SK-N-MC (cell line): ENCODE results near the gene IRF4.

ENCODE experiments used
- DNase-seq: peaks from one replicate; pipeline ENCODE4 v3.0.0-alpha.2; 2011; ENCODE audit warnings: low read depth, low spot score
- H3K27ac ChIP-seq: fragments of 200-600 bp; sonication (generic); 2 replicates; pipeline ENCODE4 v1.5.1; 2016; ENCODE audit warnings: mixed run types
- H3K36me3 ChIP-seq: fragments of 200-600 bp; sonication (generic); 2 replicates; pipeline ENCODE4 v1.6.1; 2017; ENCODE audit warnings: antibody characterized with exemption, low read length, mixed read lengths; ENCODE audit not compliant: insufficient read depth
- H3K4me3 ChIP-seq: fragments of 200-600 bp; sonication (generic); 2 replicates; pipeline ENCODE4 v1.5.1; 2016
- H3K9ac ChIP-seq: fragments of 200-600 bp; sonication (generic); 2 replicates; pipeline ENCODE4 v1.8.0; 2017; ENCODE audit warnings: mixed run types, mixed read lengths; ENCODE audit not compliant: insufficient read length
- H3K9me3 ChIP-seq: fragments of 200-600 bp; sonication (generic); 2 replicates; pipeline ENCODE4 v1.6.1; 2017; ENCODE audit warnings: low read depth, mild to moderate bottlenecking, antibody characterized with exemption, low read length, moderate library complexity, mixed read lengths
- EZH2 ChIP-seq: fragments of 200-600 bp; sonication (generic); IDR thresholded peaks from one replicate; pipeline ENCODE4 v1.6.1; 2017; ENCODE audit warnings: antibody characterized with exemption
- FOXP2 ChIP-seq: optimal IDR thresholded peaks from 2 replicates; pipeline ENCODE3; 2011; ENCODE audit warnings: mild to moderate bottlenecking, moderate library complexity; ENCODE audit not compliant: insufficient read depth; ENCODE audit errors: extremely low read length, control extremely low read depth
- POLR2AphosphoS5 ChIP-seq: IDR thresholded peaks from 2 replicates; pipeline ENCODE4 v1.6.1; 2012; ENCODE audit warnings: mild to moderate bottlenecking, low read depth, low read length, borderline replicate concordance

IRF4 gene

DNA sequence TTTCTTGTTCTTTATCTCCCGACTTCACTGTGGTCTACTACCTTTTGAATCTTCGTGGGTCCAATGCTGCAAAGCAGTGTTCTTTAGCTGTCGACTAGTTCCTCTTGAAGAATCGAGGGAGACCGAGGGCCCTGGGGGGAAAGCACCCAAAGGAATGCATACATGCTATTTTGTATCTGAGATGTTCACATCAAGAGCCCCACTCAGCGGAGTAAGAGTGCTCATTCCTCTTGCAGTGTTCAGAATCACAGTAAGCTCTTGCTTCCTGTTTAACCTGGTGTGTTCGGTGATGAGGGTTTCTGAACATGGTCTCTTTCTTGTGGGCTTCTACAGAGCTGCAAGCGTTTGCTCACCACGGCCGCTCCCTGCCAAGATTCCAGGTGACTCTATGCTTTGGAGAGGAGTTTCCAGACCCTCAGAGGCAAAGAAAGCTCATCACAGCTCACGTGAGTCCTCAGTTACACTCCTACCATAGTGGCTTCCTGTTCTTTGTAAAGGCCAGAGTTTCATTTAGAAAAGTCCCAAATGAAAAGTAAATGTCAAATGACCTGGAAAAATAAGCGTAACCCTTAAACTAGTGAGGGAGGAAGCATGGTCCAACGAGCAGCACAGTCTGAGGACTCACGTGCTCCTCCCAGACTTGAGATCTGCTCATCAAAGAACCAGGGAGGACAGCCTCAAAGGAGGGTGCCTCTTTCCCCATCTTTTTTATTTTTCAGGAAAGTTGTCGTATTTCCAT is 13.3 kb downstream of the IRF4 start:
- Histone ChIP-seq H3K9ac (no peak overlapping the region), H3K27ac (no peak overlapping the region), H3K9me3 (no peaks in the 10 kb centered on the region), H3K36me3 (no peaks in the 10 kb centered on the region), H3K4me3 (no peak overlapping the region)
- no peak for DNase-seq
- TF ChIP-seq EZH2 (no peak), POLR2AphosphoS5 (no peak)

DNA sequence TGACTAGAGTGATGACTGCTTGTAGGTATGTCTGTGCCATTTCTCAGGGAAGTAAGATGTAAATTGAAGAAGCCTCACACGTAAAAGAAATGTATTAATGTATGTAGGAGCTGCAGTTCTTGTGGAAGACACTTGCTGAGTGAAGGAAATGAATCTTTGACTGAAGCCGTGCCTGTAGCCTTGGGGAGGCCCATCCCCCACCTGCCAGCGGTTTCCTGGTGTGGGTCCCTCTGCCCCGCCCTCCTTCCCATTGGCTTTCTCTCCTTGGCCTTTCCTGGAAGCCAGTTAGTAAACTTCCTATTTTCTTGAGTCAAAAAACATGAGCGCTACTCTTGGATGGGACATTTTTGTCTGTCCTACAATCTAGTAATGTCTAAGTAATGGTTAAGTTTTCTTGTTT is 16.6 kb downstream of the IRF4 start:
- Histone ChIP-seq H3K36me3 (no peaks in the 10 kb centered on the region), H3K4me3 (no peak overlapping the region)

DNA sequence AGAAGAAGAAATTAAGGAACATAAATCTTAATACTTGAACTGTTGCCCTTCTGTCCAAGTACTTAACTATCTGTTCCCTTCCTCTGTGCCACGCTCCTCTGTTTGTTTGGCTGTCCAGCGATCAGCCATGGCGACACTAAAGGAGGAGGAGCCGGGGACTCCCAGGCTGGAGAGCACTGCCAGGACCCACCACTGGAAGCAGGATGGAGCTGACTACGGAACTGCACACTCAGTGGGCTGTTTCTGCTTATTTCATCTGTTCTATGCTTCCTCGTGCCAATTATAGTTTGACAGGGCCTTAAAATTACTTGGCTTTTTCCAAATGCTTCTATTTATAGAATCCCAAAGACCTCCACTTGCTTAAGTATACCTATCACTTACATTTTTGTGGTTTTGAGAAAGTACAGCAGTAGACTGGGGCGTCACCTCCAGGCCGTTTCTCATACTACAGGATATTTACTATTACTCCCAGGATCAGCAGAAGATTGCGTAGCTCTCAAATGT is 17.1 kb downstream of the IRF4 start:
- Histone ChIP-seq H3K4me3 (no peak overlapping the region), H3K36me3 (no peaks in the 10 kb centered on the region), H3K27ac (no peak overlapping the region), H3K9ac (no peak overlapping the region), H3K9me3 (no peaks in the 10 kb centered on the region)
- TF ChIP-seq FOXP2 (no peak), POLR2AphosphoS5 (no peak), EZH2 (no peak)
- no peak for DNase-seq

More for the DNA sequence above, 16.6 kb downstream of the IRF4 start:
- H3K9ac ChIP-seq: no peak overlapping the region
- H3K9me3 ChIP-seq: no peaks in the 10 kb centered on the region
- TF ChIP-seq POLR2AphosphoS5 (no peak), FOXP2 (no peak), EZH2 (no peak)
- no peak for DNase-seq
- no peak overlapping the region for H3K27ac ChIP-seq

DNA sequence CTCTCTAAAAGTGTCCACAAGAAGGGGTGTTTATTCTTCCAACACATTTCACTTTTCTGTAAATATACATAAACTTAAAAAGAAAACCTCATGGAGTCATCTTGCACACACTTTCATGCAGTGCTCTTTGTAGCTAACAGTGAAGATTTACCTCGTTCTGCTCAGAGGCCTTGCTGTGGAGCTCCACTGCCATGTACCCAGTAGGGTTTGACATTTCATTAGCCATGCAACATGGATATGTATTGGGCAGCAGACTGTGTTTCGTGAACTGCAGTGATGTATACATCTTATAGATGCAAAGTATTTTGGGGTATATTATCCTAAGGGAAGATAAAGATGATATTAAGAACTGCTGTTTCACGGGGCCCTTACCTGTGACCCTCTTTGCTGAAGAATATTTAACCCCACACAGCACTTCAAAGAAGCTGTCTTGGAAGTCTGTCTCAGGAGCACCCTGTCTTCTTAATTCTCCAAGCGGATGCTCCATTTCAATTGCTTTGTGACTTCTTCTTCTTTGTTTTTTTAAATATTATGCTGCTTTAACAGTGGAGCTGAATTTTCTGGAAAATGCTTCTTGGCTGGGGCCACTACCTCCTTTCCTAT is 17.9 kb downstream of the IRF4 start:
- no peaks in the 10 kb centered on the region for H3K36me3 ChIP-seq
- no peak overlapping the region for H3K4me3 ChIP-seq
- H3K27ac ChIP-seq: no peak overlapping the region
- no peak for DNase-seq
- H3K9ac ChIP-seq: no peak overlapping the region
- TF ChIP-seq POLR2AphosphoS5 (no peak), FOXP2 (no peak), EZH2 (no peak)
- no peaks in the 10 kb centered on the region for H3K9me3 ChIP-seq

DNA sequence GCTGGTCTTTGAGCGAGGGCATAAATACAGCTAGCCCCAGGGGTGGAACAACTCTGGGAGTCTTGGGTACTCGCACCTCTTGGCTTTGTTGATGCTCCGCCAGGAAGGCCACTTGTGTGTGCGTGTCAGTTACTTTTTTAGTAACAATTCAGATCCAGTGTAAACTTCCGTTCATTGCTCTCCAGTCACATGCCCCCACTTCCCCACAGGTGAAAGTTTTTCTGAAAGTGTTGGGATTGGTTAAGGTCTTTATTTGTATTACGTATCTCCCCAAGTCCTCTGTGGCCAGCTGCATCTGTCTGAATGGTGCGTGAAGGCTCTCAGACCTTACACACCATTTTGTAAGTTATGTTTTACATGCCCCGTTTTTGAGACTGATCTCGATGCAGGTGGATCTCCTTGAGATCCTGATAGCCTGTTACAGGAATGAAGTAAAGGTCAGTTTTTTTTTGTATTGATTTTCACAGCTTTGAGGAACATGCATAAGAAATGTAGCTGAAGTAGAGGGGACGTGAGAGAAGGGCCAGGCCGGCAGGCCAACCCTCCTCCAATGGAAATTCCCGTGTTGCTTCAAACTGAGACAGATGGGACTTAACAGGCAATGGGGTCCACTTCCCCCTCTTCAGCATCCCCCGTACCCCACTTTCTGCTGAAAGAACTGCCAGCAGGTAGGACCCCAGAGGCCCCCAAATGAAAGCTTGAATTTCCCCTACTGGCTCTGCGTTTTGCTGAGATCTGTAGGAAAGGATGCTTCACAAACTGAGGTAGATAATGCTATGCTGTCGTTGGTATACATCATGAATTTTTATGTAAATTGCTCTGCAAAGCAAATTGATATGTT is 19.2 kb downstream of the IRF4 start:
- Histone ChIP-seq H3K27ac (no peak overlapping the region), H3K36me3 (no peaks in the 10 kb centered on the region), H3K9me3 (no peaks in the 10 kb centered on the region), H3K4me3 (no peak overlapping the region), H3K9ac (no peak overlapping the region)
- TF ChIP-seq FOXP2: no peak
- TF ChIP-seq EZH2: no peak
- no peak for TF ChIP-seq POLR2AphosphoS5
- DNase-seq: no peak

DNA sequence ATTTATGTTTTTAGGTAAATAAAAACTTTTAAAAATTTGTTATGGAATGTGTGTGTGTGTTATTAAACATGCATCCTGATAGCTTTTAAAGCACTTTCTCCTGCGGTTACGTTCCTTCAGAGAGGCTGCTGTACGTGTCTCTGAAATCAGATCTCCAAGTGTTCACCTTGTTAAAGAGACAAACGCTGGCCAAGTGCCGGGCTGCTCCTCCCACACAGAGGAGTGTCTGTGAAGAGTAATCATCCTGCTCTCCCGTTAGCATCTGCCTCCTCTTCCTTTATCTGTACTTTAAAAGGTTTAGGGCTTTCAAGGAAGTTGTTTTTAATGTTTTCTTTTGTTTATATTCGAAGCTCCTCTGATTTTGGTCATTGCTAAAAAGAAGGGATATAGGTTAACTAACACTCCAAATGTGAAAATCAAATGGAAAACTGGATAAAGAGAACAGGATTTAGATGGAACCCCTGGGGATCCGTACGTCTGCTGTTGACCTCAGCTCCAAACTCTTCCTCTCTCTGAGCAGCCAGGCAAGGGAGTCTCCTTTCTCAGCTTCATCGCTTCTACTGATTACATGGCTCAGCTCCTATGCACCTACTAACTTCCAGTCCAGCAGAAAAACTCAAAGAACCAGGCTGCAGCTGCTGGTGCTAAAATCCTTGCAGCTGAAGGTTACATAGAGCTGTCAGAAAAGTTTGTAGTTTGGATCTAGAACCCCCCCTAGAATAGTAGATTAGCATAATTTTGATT is 20.0 kb downstream of the IRF4 start:
- Histone ChIP-seq H3K36me3 (no peaks in the 10 kb centered on the region), H3K9ac (no peak overlapping the region), H3K27ac (no peak overlapping the region), H3K4me3 (no peak overlapping the region), H3K9me3 (no peaks in the 10 kb centered on the region)
- DNase-seq: no peak
- TF ChIP-seq EZH2 (no peak), POLR2AphosphoS5 (no peak), FOXP2 (no peak)

DNA sequence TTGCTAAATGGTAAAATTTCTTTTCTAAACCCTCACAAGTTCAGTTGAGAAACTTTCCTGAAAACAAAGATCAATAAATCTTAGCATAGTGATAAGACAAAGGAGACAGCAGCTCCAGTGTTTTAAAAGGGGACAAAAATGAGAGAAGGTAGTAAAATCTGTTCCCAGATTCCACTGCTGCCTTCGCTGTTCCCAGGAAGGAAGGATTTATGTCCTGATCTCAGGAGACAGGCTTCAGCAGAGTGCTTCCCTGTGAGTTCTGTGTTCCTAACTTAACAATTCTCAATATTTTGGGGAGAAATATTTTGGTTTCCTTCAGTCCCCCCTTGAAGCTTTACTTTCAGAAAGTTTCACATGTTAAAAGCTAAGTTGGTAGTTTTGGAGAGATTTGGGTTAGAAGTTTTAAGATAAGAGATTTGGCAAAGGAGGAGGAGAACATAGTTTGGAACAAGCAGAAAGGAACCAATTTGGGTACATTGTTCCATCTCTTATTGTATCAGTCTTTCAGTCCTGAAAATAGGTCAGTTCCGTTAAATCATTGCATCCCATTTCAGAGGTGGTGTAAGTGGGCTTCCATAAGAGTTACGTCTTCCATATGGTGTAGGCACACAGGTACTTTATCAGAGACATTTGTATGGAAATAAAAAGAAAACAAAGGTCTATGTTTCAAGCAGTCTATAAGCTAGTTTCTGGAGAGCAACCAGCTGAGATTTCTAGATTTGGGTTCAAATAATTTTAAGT is 20.8 kb downstream of the IRF4 start:
- no peaks in the 10 kb centered on the region for H3K36me3 ChIP-seq
- no peak for DNase-seq
- H3K27ac ChIP-seq: no peak overlapping the region
- no peaks in the 10 kb centered on the region for H3K9me3 ChIP-seq
- TF ChIP-seq POLR2AphosphoS5: no peak
- no peak for TF ChIP-seq EZH2
- TF ChIP-seq FOXP2: no peak
- no peak overlapping the region for H3K9ac ChIP-seq
- H3K4me3 ChIP-seq: no peak overlapping the region
